Right lung (tissue), 5 donors: ENCODE data around the gene GABBR2. TPM values are rescaled to one million over a fixed set of nuclear protein-coding genes. Genes with fewer than 3 reads are reported as not detected.

ENCODE experiments used
- DNase-seq, 2 donors: peaks; one replicate each; pipeline ENCODE4 v3.0.0-alpha.2; 2013
- polyA plus RNA-seq, 5 donors: library from polyadenylated mRNA; unstranded; fragments of 120-200 nt; gene quantifications; one replicate each; pipeline versions ENCODE4 v1.2.1 to v1.2.3, GENCODE V29; 2013; ENCODE audit warnings: inconsistent platforms in 1 of 5, low replicate concordance in 1 of 5; ENCODE audit not compliant: insufficient read length in 5 of 5, insufficient read depth in 1 of 5

Gene GABBR2
- polyA plus RNA-seq, 5 donors, result 0.48 to 1.4 (median 0.99) TPM

DNA sequence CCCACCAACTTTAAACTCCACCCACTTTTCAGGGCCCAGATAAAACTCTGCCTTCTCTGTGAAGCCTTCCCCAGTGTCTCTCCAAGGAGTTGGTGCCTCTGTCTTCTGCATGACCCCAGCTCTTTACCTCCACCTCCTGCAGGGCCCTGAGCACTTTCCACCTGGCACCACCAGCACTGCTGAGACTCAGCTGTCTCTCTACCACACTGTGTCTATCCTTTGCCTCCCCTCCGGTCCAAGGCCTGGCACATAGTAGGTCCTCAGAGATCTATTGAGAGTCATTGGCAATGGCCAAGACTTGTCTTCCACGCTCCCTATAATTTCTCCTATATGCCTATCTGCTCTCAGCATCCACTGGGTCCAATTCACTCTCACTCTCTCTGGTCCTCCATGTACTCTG lies 12.9 kb upstream of the GABBR2 start:
- no peak for DNase-seq

DNA sequence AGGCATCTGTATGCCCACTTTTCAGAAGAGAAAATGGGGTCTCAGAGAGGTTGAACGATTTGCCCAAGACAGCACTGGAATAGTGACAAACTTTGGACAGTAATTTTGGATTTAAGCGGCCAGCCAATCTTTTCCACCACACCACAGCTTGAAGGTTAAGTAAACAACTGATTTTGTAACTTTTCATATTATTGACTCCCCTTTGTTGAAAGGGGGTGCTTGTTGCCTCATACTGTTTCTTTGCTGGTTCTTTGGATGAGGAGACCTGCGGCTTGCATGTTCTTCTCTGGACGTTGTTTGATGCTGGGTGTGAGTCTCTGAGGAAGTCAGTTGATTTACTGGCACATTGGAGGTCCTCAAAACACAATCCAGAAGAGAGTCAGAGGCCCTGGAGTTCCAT lies 11.7 kb upstream of the GABBR2 start:
- DNase-seq, result no peak

DNA sequence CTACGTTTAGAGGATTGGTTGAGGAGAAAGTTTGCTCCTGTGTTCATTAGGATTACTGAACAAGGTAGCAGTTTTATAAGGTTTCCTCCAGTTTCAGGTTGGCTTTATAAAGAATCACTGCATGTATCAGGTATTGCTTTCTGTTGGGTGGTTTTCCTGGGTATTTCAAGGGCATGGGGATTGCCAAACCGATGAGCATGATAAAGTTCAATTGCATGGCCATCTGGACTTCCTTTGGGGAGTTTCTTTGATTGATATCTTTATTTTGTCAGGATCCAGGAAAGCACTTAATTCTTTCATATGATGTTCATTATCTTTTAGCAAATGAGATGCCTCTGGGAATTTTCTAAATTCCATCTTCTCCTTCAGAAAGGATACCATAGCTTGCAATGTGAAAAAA lies 10.3 kb upstream of the GABBR2 start:
- DNase-seq, result no peak

DNA sequence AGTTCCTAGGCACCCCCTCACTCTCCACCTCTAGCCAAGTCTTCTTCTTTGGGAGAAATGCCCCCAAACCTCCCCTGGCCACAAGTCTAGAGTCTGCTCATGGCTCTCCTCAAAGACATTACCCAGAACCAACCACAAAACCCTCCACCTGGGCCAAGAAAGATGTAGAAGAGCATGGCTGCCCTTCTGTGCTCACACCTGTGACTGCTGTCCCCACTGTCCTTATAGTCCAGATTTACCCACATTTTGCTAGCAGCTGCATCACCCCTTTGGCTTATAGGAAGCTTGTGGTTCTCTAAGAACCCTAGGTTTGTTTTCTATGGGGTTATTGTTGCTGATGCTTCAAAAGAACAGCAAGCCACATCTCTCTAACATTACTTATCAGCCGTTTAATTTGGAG lies 6.1 kb upstream of the GABBR2 start:
- no peak for DNase-seq

DNA sequence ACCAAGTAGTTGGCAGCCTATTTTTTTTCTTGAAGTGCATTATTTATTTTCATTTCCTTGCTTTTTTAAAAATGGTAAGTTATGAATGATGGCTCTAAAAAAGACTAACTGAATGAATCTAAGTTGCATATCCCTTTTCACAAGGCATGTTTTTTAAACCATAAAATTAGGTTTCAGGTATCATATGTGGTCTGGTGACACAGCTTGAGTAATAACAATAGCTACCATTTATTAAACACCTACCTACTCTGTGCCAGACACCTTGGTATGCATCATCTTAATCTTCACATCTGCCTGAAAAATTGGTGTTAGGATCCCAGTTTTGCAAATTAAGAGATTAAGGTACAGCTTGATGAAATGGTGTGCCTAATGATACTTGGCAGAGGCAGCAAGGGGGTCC lies 4.3 kb upstream of the GABBR2 start:
- no peak for DNase-seq

DNA sequence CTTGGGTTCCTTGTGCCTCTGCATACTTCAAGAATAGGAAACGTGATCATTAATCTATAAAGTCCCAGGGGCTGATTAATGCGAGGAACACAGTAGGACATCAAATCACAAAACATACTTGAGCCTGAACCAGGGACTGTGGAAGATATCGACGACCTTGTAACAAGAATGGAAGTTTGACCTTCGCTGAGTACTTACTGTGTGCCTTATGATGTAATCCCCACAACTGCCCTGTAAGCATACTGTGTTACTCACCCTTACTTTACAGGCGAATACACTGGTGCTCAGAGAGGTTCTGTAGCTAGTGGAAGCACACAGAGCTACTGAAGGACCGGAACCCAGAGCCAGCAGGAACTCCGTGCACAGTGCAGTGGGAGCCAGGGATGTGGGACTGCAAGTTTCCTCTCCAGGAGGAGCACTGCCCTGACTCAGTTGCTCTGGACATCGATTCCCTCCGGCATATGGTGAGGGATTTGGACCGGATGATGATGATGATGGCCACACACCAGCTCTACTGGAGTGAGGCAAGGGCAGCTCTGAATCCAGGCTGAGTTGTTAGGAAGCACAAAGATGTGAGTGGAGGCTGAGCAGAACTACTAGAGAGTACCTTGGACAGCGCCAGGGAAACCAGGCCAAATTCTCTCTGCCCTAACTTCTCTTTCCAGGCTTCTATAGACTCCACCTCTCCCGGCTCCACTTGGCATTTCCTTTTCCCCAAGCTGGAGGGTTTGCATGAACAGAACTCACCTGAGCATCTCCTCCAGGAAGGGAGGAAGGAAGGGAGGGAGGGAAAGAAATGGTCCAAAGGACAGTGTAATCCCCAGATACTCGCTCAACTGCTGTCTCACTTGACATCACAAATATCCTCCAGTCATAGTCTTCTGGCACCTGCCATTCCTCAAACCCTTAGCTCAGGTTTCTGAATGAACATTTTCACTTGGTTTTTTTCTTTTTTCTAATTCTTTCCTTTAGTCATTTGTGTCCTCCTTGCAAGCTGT lies 1.5 kb upstream of the GABBR2 start:
- DNase-seq, result peak in 1 of 2 donors; percentile 29

DNA sequence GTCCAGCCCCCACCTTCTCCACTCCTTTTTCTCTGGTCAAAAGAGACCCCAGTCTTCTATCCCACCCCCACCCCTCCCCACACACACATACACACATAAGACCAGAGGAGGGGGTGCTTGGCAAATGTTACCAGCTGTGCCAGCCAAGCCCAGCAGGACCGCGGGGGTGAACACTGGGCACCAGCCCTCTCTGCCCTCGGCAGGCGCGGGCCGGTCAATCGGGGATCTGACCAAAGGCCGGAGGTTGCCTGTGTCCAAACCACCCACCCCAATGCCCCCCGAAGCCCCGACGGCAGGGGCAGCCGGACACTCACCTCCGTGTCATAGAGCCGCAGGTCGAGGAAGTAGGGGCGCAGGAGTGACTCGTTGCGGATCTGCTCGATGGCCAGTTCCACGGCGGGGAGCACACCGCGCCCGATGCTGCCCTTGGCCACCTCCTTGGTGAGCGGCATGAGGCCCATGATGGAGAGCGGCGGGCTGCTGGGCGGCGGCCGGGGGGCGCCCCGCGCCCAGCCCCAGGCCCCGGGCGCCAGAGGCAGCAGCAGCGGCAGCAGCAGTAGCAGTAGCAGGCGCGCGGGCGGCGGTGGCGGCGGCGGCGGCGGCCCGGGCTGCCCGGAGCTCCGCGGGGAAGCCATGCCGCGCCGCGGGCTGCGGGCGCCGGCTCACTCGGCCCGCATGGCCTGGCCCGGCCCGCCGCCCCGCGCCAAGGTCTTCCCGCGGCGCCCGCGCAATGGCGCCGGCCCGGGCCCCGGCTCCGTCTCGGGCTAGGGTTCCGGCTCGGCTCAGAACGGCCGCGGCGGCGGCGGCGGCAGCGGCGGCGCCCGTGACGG lies 417 bp downstream of the GABBR2 start:
- DNase-seq, result no peak

DNA sequence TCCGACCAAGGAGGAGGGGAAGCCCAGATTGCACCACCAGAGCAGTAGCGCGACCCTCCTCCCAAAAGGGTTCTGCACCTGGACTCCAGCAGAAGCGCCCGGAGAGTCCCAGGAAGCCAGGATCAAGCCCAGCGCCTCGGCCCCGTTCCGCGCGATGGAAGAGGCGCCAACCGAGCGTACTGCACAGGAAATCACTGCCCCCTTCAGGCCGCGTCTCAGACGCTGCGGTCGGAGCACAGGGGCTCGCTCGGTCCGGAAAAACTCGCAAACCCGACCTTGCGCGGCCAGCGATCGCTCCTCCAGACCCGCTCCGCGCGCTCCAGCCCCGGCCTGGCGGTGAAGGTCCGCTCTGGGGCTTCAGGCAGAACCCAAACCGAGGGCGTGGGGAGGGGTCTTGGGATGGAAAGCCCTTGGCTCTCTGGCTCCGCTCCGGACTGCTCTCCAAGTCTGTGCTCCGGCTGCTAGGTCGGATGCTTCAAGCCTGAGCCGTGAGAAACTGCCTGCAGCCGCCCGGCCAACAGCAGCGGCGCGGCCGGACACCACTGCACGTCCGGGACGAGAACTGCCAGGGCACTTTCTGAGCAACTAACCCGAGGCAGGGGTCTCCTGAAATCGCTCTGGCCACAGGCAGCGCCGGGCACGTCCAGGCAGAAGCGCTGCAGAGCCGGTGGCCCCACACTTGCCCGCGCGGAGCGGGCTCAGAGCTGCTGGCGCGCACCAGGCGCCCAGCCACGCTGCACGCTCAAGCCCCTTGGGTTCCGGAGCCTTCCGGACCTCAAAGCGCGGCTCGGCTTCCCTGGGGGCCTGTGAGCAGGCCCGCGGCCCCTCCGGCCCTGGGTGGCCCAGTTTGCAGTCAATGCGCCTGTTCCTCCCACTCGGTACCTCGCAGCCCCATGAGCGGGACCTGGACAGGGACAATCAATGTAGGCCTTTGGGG lies 1.3 kb downstream of the GABBR2 start:
- DNase-seq, result peak; percentile 56 to 60

DNA sequence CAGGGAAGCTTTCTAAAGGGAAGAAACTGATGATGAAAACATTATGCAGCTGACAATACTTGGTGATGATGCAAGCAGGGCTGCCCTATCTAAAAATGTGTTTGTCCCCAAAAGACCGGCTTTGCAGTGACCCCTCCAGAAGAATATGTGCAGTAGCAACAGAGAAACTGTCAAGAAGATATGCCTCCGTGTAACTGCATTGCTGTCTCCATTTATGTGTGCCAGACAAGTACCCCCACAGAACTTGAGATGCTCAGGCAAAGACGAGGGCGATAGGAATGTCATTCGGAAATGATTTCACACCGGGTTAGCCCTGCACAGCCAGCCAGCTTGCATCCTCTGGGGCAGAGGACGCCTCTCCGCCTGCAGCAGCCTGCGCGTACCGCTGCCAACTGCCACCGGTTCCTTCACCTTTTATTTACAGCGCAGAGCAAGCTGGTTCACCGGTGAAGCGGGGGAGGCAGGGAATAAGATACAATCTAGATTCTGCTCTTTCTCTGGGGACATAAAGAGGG lies 2.0 kb downstream of the GABBR2 start:
- no peak for DNase-seq

DNA sequence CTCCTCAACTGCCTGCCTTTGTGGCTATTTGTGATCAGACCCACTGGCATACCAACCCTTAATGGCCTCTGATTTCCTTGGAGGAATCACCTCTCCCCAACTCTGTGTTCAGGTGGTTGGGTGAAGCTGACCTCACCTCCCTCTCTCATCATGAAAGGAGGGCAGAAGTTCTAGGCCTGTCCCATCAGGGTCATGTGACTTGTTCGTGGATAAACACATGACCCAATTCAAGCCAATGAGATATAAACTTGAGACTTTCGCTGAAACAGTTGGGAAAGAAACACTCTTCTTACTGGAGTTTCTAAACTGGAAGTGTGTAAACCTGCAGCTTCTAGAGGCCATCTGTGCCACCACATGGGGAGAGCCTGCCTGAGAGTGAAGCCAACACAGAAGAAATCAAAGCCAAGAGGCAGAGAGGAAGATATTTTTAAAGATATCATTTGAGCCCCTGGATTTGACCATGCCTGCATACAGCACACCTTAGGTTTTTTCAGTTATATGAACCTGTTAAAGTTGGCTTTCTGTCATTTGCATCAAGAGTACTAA lies 5.8 kb downstream of the GABBR2 start:
- DNase-seq, result no peak

DNA sequence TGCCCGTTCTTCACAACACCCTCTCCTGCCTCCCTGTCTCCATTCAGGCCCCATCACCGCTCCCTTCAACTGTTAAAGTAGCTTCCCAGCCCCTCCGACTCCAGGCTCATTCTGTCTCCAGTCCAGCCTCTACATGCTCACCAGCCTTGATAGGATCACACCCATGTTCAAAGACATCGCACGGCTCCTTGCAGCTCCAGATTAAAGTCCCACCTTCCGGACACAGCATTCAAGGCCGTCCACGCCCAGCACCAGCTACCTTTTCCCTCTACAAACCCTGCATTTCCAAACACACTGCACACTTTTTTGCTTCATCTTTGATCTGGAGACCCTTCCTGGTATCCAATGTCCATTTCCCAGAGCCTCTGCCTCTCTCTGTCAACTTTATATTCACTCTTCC lies 6.4 kb downstream of the GABBR2 start:
- no peak for DNase-seq

DNA sequence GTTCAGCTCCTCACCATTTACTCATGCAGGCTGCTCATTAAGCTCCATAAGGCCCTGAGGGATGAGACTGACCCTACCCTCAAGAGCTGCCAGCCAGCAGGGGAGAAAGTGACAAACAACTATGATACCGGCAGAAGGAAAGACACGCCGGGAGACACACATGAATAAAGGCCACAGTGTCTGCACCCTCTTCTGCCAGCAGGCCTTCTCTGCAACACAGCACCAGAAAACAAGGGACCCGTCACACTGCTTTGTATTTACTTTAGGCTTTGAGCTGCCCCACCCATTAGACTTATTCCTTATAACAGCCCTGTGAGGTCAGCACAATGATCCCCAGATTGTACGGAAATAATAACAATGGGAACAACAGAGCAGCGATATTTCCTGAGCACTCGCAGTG lies 7.2 kb downstream of the GABBR2 start:
- DNase-seq, result no peak

DNA sequence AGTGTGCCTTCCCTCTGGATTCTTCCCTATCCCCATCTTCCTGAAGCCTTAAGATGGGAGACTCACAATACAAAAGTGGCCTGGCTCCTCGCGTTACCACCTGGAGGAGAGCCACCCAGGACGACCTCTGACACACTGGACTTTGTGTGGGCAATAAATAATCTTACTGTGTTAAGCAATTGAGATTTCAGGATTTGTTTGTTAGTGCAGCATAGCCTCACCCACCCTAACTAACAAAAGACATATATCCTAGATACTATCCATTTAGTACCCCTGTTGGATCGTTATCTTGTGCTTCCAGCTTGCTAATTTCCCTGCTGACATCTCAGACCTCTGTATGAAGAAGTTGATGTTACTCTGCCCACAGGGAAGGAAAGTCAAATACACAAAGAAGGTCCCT lies 7.9 kb downstream of the GABBR2 start:
- DNase-seq, result no peak

DNA sequence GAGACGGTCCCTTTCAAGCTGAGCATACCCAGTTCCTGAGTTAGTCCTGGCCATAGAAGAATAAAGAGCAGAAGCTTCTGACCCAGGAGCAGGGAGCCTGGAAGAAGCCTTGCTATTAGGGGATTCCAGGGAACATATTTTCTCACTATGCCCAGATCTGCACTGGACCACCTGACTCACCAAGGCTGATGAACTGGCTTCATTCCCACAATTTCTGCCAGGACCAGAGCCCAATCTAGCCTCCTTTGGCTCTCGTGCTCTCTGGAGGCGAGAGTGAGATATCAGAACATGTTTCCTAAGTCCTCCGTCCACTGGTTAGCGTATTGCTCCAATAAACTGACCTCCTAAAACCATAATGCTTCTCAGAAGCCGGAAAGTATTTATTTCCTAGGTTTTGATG lies 9.9 kb downstream of the GABBR2 start:
- no peak for DNase-seq

DNA sequence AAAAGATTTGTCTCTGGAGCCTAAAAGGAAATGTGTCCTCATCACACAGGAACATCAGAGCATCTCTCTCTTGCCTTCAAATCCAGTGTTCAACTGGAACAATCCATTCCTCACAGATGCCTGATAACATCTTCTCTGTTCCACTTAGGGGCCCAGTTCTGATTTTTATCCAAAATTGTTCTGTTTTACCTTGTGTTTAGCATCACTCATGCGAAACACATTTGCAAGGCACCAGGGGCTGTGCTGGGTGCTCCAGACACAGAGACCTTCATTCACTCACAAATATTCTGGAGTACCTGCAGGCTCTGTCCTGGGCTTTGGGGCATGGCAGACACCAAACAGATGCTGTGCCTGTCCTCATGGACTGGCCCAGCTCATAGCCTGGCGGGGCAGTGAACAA lies 13.8 kb downstream of the GABBR2 start:
- DNase-seq, result no peak

DNA sequence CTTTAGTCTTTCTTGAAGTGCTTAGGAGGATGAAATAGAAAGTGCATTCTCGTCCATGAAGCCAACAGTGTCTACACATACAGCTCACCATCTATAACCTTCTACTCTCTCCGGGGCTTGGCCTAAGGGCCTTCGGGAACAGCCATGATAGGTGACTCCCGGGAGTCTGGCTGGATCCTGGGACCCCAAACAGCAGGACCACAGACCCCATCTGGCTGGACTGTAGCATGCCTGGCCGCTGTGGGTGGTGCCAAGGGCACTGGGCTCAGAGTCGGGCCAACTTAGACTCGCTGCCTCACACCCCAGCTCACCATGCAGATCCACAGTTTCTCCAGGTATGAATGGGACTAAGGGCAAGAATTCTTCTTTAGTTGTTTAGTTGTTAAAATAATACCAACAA lies 16.3 kb downstream of the GABBR2 start:
- no peak for DNase-seq

DNA sequence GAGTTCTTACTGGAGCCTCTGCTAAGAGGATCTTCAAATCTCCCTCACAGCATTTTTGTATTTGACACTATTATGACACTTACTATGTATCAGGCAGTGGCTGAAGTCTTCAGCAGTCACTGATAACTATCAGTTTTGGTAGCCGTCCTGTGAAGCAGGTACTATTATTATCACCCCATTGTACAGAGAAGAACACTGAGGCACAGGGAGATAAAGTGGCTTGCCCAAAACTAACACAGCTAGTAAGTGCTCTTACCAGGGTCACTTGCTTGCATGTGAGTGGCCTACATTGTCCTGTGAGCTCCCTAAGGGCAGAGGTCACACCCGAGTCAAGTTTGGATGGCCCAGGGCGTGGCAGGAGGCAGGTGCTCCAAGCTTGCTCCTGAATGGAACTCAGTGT lies 16.8 kb downstream of the GABBR2 start:
- DNase-seq, result no peak

DNA sequence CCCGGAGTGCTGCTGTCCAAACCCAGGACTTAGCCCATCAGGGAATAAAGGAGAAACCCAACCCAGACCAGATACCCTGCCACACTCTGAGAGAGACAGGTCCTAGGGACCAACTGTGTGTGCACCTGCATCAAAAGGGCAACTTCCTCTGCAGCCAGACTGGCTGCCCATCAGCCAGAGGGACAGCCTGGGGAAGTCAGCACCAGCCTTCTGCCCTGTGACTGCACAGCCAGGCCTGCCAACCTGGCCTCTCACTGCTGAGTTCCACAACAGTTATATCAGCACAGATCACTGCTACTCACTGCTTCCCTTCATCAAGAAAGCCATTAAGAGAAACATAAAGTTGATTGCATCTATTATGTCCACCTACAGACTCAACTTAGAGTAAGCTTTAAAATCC lies 18.0 kb downstream of the GABBR2 start:
- DNase-seq, result no peak

DNA sequence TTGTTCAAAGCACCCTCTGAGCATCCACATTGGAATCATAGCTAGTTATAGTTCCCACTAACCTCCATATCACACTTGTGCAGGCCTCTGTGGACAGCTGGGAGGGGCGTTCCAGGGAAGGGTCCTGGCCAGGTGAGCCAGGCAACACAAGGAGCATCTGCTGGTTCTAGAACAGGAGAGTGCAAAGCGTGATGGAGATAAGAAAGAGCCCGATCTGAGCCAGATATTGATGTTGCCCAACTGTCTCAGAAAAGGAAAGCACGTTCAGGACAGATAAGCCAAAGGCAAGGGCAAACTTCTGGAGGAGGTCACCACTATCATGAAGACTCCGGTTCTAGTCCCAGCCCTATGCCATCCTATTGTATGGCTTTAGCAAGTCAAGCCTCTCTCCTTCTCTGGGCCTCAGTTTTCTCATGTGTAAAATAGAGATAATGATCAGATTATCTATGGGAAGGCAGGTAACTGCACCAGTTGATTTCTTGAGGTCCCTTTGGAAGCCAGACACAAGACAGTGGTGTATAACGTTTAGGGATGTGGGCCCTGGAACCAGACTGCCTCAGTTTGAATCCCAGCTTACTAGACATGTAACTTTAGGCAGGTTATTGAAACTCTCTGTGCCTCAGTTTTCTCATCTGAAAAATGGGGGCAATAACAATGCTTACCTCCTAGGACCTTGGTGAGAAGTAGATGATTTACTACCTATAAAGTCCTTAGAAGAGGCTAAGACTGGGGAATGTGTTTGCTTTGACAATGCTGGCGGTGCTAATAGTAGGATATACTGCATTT lies 19.8 kb downstream of the GABBR2 start:
- DNase-seq, result no peak

DNA sequence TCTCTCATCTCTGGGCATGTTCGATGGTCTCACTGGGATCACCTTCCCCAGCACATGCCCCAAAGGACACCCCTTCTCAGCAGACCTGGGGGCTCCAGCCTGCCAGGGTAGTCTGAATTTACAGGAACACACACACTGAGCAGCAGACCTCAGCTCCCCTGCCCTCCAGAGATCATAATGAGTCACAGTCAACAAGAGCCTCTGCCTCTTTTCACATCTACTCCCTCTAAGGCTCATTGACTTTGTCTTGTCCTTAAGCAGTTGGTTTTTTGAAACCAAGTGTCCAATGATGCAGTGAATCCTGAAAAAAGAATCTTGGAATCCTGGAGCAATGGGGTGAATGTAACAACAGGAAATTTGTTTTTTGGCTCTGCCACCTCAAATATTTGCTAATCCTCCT lies 20.8 kb downstream of the GABBR2 start:
- DNase-seq, result no peak
